Brain pericyte (primary cell): ENCODE data around the gene GLYATL1.

ENCODE experiments used
- DNase-seq: peaks from one replicate; pipeline ENCODE4 v3.0.0-alpha.2; 2012; ENCODE audit warnings: low read depth, low spot score

The GLYATL1 gene, protein sequence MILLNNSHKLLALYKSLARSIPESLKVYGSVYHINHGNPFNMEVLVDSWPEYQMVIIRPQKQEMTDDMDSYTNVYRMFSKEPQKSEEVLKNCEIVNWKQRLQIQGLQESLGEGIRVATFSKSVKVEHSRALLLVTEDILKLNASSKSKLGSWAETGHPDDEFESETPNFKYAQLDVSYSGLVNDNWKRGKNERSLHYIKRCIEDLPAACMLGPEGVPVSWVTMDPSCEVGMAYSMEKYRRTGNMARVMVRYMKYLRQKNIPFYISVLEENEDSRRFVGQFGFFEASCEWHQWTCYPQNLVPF

DNA sequence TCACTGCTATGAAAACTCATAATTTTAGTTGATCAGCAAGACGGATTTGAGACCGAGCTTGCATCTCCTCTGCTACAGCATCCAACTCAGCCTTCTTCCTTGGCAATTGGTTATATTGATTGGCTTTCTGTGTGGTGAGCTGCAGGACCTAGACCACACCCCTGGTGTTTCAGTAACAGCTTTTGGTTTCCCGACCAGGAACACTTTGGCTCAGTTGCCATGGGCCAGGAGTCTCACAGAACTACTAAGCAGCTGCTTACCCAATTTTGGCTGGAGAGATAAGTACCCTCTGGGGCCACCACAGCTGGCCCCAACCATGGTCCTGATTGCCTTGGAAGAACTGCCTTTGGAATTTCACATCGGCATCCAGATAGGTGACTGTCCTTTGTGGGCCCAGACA lies at the start of gene GLYATL1:
GLYATL1 (plus strand) TSS at position 212 of the 400 bp plus-strand sequence. CDS start 7,600 bp downstream, outside the sequence.
- no peak for DNase-seq

DNA sequence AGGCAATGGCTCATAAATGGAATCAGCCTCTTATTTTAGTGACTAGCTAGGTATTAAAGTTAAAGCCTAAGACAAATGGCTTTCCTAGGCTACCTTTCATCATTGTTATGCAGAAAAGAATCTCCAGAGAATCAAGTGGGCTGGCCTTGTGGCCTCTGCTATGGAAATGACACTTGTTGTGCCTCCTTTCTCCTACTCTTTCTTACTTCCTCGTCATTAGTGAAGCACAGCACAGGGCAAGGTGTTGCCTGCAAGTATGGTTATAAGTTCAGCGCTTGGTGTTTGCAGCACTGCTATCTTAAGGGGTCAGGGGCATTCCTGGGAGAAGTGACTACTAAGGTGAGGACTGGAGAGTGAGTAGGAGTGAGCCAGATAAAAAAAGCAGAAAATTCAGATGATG lies 45.4 kb upstream of the GLYATL1 start:
- DNase-seq, result no peak

DNA sequence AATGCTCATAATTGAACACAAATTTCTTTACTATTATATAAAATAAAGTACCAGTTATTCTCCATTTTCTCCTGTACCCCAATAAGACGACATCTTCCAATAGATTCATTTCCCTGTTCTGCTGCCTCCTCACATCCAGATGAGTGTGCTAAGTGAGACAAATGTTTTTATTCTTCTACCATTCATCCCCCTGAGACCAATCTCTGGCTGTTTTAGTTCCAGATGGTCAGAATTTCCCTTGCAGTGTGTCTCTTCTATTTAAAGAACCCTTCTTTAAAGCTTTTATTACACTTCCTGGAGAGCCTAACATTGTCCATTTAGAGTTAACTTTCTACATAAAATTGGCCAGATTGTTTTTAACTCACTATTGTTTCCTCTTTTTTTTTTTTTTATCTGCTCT lies 41.2 kb upstream of the GLYATL1 start:
- DNase-seq, result peak; percentile 39

DNA sequence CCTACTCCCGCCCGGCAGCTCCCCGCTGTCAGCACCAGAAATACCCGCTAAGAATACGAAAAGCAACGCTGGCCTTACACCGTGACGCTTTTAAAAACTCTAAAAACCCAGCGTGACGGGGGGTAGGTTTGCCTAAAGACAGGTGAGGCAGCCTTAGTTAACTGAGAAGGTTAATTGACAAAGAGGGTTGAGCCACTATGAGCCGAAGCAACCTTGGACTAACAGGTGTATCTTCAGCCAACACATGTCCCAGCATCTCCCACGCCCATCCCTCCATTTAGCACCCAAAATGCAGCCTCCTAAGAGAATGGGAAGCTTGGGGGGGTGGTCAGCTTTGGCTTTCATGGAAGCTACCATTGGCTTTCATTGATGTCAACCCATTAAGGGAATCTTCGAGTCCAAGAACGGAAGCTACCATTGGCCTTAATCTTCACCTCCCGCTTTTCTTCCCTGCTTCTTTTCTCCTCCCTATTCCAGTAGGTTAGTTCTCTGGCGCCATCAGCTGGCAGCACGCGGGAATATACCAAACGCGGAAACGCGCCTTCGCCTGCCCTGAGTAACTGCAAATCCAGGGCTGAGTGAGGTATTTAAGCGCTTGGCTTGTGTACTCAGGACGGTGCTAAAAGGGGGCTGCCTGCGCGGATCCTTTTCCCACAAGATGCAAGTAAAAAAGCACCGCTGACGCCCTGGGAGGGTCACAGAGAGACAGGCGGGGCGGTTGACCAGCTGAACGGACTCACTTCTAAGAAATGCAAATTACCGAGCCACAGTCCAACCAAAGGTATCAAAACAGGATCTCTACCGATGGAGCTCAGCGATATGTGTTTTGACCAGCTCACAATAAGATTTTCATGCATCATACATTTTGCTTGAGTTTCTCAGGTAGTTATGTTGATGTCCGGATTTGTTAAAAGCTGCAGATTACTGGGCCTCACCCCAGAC lies 38.5 kb upstream of the GLYATL1 start:
- DNase-seq, result peak; percentile 80

DNA sequence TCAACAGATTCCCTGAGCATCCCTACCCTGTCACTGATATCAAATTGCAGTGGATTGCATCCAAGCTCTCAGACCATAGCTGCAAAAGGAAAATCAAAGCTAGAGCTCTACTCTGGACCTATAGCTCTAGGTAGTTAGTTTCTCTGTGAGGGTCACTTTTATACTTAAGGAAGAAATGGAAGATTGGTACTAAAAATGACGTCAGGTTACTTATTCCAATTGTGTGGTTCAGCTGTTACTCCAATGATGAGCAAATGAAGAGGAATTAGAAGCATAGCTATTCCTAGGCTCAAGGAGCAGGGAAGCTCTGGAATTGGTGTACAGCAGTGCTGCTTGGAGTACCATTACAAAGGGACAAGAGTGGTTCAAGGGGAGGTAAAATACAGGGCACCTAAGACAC lies 36.4 kb upstream of the GLYATL1 start:
- no peak for DNase-seq

DNA sequence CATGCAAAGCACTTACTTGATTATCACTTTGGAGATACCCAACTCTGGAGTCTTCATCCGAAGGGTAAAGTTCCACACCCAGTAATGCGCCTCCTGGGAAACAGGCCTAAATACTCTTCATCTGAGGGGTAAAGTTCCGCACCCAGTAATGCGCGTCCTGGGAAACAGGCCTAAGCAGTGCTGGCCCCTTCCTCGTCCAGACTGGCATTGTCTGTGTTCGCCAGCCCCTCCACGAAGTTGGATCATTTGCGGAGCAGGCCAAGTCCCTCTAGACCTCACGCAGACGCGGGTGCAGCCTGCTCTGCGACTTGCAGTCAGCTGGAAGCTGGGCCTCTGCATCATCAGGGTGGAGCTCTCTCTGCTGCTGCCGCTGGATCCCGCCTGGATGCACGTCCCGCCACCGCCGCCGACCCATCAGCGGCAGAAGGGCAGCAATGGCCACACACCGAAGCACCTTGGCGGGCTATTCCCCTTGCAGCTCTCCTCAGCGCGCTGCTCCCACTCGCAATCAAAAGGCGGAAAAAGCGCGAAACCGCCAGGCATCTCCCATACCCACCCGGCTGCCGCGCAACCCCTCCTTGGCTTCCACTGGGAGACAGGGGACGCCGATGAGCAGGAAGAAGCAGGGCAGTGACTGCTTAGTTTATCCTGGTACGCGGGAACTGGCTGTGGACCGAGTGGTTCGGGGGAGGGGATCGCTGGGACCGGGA lies 34.1 kb upstream of the GLYATL1 start:
- peak; percentile 12 for DNase-seq

DNA sequence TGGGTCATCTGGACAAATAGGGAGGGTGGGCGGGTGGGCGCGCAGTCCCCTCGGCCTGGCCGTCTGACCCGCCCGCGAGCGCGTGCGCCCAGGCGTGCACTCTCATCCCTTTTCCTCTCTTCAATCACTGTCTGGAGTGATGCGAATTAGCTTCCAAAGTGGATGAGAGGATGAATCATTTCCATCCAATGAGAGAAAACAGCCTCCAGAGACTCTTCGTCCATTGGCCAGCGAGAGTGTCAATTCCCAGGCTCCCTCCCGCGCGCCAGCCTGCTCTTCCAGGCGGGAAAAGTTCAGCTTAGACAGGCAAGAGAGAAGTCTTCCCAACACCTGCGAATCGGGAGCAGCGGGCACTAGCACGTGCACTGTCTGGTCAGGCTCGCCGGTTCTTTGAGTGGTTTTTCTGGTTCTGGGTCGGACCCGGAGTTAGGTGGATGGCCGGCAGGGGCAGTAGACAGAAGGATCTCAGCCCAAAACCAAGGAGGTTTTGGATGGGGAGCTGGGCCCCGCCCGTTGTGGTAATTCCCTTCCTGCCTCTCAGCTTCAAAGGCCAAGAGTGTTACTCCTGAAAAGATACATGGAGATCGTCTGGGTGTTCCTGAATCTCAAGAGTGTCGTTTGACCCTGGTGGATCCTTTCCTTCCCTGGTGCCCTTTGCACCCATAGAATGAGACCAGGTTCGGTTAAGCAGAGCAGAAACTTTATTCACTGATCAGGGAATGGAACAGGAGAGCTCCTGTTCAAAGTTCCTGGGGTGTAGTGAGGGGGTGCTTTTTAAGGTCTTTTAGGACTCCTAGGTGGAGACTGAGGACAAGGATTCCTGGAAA lies 33.4 kb upstream of the GLYATL1 start:
- peak; percentile 68 for DNase-seq

DNA sequence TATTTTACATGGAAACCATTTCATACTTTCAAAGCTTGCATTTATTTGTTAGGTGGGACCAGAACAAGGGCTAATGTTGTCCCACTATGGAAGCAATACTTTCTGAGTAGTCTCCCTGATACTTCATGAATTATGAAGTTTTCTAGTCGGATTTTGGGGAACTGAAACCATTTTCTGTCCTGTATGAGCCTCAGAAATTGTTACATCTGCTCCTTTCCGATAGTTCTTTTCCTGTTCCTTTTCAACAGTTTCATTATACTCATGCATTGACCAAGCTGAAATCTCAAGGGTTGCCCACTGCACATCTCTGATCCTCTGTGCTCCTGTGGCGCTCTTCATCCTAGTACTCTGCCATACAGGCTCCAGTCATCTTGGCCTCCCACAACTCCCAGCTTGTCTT lies 31.5 kb upstream of the GLYATL1 start:
- DNase-seq, result no peak

DNA sequence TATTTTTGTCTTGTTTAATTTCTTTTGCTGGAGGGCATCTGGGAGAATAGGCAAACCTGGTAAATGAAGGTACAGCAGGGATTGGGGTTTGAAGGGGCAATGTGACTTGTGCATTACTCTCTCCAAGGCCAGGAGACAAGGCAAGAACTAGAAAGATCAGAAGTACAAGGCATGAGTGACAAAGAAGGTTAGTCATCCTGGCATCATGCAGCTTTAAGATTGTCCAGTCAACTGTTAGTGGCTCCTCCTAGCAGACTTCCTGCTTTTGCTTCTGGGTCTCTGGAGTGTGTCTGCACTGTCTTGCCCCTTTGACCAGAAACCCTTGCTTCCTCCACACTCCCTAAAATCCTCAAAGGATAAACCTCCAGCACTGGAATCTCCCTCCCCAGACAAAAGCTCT lies 27.2 kb upstream of the GLYATL1 start:
- DNase-seq, result no peak

DNA sequence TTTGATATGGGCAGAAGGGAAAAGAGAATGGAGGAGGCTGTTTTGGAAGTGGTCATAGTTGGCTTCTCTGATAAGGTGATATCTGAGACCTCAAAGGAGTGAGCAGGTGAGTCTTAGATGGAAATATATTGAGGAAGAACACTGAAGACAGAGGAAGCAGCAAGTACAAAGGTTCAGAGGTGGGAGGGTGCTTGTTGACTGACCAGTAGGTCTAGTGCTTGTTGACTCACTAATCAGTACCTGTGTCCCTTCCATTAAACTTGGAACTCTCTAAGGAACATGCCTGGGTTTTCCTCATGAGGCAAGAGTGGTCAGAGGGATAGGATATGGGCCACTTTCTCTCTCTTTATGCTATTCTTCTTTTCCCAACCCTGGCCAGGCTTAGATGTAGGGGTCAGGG lies 25.6 kb upstream of the GLYATL1 start:
- no peak for DNase-seq

DNA sequence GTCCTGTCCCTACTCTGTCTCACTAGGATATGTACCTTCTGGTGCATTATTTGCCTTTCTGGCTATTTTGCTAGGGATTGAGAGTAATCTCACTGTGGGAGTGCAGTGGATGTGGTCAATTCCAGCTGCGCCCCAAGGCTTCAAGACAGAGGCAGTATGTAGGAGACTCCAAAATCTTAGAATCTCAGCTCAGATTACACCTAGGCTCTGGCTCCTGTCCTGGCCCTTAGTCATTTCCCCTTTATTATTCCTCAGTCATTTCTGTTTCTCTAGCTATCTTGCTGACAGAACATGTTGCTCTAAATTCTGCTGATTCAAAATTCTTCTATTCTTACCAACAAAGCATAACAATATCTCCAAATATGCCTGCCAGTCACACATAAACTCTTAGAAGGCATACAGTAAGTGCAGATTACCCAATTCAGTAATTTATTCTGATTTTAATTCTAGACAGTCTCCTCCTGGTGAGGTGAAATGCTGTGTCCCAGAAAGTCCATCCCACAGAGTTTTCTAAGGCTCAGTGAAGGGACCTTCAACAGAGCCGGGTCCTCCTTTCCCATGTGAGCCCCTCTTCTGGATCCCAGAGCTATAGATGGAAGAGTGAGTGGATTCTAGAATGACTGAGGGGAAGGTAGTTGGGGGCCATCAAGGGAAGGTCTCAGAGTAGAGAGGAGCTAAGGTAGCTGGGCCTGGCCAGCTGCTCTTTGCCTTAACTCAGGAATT lies 24.3 kb upstream of the GLYATL1 start:
- DNase-seq, result no peak

DNA sequence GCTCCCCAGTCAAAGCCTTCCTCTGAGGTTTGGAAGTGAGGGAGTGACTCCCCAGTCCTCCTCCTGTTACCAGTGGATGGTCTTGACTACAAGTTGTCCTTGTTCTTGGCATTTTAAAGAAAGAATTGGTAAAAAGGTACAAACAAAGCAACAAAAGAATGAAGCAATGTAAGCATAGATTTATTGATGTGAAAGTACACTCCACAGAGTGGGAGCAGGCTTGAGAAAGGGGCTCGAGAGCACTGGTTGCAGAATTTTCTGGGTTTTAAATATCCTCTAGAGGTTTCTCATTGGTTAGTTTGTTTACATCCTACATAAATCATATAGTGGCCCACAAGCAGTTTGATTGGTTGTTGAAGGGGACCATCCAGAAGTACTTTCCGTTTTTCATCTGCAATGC lies 22.7 kb upstream of the GLYATL1 start:
- no peak for DNase-seq

DNA sequence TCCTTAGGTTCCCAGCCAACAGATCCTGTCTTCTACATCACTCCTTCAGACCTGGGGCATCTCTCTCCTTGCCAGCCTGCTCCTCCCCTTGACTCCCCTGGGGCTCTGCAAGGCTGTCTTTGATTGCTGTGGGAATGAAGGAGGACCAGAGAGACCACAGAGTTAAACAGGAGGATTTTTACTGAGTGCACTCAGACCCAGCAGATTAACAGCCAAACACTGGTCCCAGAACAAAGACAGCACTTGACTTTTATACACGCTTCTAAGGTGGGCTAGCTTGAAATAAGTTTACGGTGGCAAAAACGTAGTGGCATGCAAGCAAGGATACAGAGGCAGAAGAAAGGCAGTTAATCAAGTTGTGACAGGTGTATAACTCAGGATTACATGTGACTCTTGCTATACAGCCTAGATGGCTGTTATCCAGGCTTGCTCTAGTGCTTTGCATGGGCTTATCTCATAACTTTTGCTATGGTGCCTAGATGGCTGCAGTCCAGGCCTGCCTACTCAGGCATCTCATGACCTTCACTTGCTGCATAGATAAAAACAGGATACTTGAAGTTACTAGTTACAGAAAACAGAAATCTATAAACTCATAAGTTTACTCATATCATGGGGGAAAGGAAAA lies 22.0 kb upstream of the GLYATL1 start:
- no peak for DNase-seq

DNA sequence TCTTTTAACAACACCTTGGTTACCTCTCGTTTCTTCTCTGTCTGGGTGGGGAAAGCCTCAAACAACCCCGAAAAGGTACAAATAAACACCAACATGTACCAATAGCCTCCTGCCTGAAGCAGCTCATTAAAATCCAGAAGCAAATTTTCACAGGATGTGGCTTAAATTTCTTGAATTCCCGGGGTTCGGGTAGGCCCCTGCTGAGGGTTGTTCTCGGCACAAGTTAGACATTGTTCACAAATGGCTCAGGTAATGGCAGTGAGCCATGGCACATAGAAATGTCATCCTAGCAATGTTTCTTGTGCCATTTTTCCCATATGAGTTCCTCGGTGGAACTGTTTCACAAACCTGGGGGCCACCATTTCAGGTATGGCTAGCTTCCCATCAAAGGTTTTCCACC lies 19.7 kb upstream of the GLYATL1 start:
- no peak for DNase-seq

DNA sequence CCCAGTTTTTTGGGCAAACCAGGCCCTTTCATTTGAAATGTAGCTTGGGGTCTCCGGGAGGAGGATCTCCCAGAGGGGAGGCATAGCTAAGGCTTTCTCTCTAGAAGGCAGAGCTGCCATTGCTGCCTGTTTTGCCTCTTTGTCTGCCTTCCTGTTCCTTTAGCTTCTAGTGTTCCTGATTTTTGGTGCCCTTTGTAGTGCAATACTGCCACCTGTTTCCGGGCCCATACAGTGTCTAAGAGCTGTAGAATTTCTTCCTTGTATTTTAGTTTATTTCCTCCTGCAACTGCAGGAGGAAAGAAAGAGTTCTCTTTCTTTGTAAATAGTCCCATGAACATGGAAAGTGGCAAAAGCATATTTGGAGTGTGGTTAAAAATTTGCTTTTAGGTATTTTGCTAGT lies 19.3 kb upstream of the GLYATL1 start:
- no peak for DNase-seq

DNA sequence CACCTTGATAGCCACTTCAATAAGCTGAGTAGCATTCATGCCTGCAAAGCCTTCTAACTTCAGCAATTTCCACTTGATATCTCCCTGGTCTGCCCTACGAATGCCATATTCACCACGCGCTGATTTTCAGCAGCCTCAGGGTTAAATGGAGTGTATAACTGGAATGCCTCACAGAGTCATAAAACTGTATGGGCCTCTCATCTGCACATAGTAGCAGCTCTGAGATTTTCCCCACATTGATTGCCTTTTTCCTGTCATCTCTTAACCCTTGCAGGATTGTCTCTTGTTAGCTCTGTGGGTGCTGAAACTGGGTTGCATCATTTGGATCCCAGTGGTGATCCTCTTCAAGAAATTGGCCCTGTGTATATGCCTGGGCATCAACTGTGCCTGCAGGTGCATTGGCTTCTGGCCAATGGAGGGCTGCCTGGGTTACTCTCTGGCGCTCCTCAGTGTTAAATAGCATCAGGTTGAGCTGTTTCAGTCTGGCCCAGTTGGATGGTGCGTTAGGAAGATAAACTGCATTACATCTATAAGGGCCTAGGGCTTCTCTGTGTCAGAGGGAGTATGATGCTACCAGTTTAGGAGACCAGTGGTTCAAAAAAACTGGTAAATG lies 17.4 kb upstream of the GLYATL1 start:
- no peak for DNase-seq

DNA sequence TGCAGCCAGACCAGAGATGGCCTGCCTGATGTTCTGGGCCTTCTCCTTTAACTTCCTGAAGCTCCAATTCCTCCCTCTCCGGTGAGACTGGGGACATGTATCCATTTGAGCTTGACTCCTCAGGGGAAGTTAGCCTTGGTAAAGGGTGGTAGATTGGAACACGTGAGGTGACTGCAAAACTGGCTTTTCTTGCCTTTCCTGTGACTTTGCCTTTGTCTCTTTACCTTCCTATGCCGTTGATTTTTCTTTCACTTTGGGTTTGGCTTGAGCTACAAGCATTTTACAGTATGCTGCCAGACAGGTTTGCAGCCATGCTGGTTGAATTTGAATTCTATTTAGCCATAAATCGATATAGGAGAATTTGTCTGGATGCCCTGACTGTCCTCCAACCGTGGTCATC lies 16.8 kb upstream of the GLYATL1 start:
- no peak for DNase-seq

DNA sequence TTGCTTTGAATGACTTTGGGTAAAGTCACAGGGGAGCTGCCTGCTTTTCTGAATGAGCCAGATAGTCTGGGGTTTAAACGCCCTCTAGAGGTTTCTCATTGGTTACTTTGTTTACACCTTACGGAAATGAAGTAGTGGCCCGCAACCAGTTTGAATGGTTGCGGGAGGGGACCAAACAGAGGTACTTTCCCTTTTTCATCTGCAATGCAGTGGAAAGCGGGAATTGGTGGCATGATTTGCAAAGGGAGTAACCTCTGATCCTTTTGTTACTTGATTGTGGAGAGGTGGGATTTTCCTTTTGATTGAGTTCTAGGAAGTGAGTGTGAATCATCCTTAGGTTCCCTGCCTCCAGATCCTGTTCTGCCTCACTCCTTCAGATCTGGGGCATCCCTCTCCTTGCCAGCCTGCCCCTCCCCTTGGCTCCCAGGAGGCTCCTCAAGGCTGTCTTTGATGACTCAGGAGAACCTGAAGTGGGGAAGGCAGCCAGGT lies 15.9 kb upstream of the GLYATL1 start:
- no peak for DNase-seq

DNA sequence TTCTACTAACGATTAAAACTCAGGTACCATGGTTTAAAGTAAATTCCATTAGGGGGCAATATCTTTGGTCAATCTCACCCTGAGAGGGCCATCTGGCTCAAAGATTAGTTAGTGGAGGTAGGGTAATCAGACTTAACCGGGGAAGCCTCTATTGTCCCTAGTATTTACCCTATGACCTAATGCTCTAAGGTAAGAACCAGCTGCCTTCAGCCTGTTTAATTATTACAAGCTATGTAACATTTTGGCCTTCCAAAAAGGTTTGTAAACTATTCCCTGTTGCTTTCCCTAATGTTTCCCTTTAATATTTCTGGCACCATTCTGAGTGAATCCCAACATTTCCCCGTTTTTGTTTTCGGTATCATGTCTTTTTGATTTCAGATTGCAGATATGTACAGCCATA lies 15.1 kb upstream of the GLYATL1 start:
- DNase-seq, result no peak

DNA sequence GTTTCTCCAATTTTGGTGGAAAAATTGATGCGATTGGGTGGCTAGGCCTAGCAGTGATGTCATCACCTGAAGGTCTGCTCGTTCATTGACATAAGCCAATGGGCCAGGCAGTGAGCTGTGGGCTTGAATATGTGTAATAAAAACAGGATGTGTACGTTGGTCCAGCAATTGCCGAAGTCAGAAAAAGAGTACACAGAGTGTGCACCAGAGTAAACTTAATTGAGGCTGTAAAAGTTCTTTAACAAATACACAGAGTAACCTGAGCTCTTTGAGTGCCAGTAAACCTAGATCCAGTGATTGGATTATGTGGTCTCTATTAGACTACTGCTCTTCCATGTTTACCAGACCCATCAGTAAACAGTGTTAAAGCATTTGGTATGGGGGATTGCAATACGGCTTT lies 13.0 kb upstream of the GLYATL1 start:
- DNase-seq, result no peak
